HEK293 (cell line): ENCODE results near the gene MYLK3.

ENCODE experiments used
- CTCF ChIA-PET: fragments of 350-600 bp; formaldehyde crosslinking; extraction: SDS; loops from one replicate; lab custom pipeline; 2021; ENCODE audit warnings: antibody characterized with exemption; lab: Yijun Ruan, JAX
- POLR2A ChIA-PET: fragments of 300-600 bp; formaldehyde crosslinking; extraction: SDS; loops from one replicate; lab custom pipeline; 2020; ENCODE audit warnings: antibody characterized with exemption, inconsistent platforms; lab: Yijun Ruan, JAX
- H3K27ac ChIP-seq: fragments of 200-500 bp; sonication (Bioruptor generic); 2 replicates; pipeline ENCODE4 v1.5.1; 2014; ENCODE audit warnings: low read depth, low read length, control low read depth, inconsistent platforms; ENCODE audit errors: extremely low read depth
- H3K36me3 ChIP-seq, 2 experiments: fragments of 200-500 bp in 1 of 2; sonication (Bioruptor generic) in 1 of 2; 1 replicate in 1 of 2; 2 replicates in 1 of 2; pipeline ENCODE4 v1.5.1; 2014 to 2017; ENCODE audit warnings: inconsistent platforms in 2 of 2, low read length in 2 of 2; ENCODE audit not compliant: control insufficient read depth in 2 of 2, insufficient read depth in 1 of 2
- H3K4me1 ChIP-seq: fragments of 200-500 bp; sonication (Bioruptor generic); 2 replicates; pipeline ENCODE4 v1.5.1; 2014; ENCODE audit warnings: mild to moderate bottlenecking, low read length, inconsistent platforms; ENCODE audit not compliant: control insufficient read depth, insufficient read depth
- H3K4me3 ChIP-seq: 2 replicates; pipeline ENCODE4 v1.5.1; 2011; ENCODE audit warnings: low read depth, mild to moderate bottlenecking, control low read depth, low read length, moderate library complexity
- H3K9me3 ChIP-seq: fragments of 200-500 bp; sonication (Bioruptor generic); 2 replicates; pipeline ENCODE4 v1.5.1; 2014; ENCODE audit warnings: low read depth, low read length, inconsistent platforms; ENCODE audit not compliant: control insufficient read depth, insufficient read depth
- KLF16 ChIP-seq: fragments of 450-650 bp; formaldehyde crosslinking; IDR thresholded peaks from 2 replicates; pipeline ENCODE4 v1.5.1; 2017; ENCODE audit warnings: missing biosample characterization, missing genetic modification characterization
- SCRT2 ChIP-seq: fragments of 450-650 bp; formaldehyde crosslinking; IDR thresholded peaks from 2 replicates; pipeline ENCODE4 v1.5.1; 2016; ENCODE audit warnings: missing biosample characterization, missing genetic modification characterization
- SETDB1 ChIP-seq: IDR thresholded peaks from one replicate; pipeline ENCODE4 v1.6.1; 2017; ENCODE audit warnings: mild to moderate bottlenecking, low read length, moderate library complexity, mixed read lengths; ENCODE audit not compliant: insufficient read length
- WT1 ChIP-seq: fragments of 450-650 bp; formaldehyde crosslinking; IDR thresholded peaks from 2 replicates; pipeline ENCODE4 v1.5.1; 2016; ENCODE audit warnings: missing biosample characterization, missing genetic modification characterization
- ZIC2 ChIP-seq: fragments of 450-650 bp; formaldehyde crosslinking; IDR thresholded peaks from 2 replicates; pipeline ENCODE4 v1.5.1; 2016; ENCODE audit warnings: missing biosample characterization, missing genetic modification characterization
- ZNF114 ChIP-seq: fragments of 450-650 bp; formaldehyde crosslinking; IDR thresholded peaks from 2 replicates; pipeline ENCODE4 v1.5.0; 2017; ENCODE audit warnings: missing biosample characterization, missing genetic modification characterization
- ZNF169 ChIP-seq: fragments of 450-650 bp; formaldehyde crosslinking; IDR thresholded peaks from 2 replicates; pipeline ENCODE4 v1.5.1; 2016; ENCODE audit warnings: missing biosample characterization, missing genetic modification characterization
- ZNF19 ChIP-seq: fragments of 450-650 bp; formaldehyde crosslinking; IDR thresholded peaks from 2 replicates; pipeline ENCODE4; 2016; ENCODE audit warnings: missing biosample characterization, missing genetic modification characterization, low read depth
- ZNF239 ChIP-seq: fragments of 450-650 bp; formaldehyde crosslinking; IDR thresholded peaks from 2 replicates; pipeline ENCODE4 v1.5.1; 2016; ENCODE audit warnings: missing biosample characterization, missing genetic modification characterization
- ZNF341 ChIP-seq: fragments of 450-650 bp; formaldehyde crosslinking; IDR thresholded peaks from 2 replicates; pipeline ENCODE4; 2016; ENCODE audit warnings: low read depth, missing biosample characterization, missing genetic modification characterization
- ZNF37A ChIP-seq: fragments of 450-650 bp; IDR thresholded peaks from 2 replicates; pipeline ENCODE4 v1.5.1; 2018; ENCODE audit warnings: missing biosample characterization, missing genetic modification characterization
- ZNF530 ChIP-seq: fragments of 450-650 bp; formaldehyde crosslinking; IDR thresholded peaks from 2 replicates; pipeline ENCODE4 v1.5.1; 2016; ENCODE audit warnings: low read depth, missing biosample characterization, missing genetic modification characterization
- ZNF596 ChIP-seq: fragments of 450-650 bp; IDR thresholded peaks from 2 replicates; pipeline ENCODE4 v1.5.0; 2018; ENCODE audit warnings: missing biosample characterization, mild to moderate bottlenecking, missing genetic modification characterization, moderate library complexity
- ZNF629 ChIP-seq: fragments of 450-650 bp; formaldehyde crosslinking; IDR thresholded peaks from 2 replicates; pipeline ENCODE4 v1.5.1; 2017; ENCODE audit warnings: missing biosample characterization, missing genetic modification characterization
- ZNF707 ChIP-seq: fragments of 450-650 bp; formaldehyde crosslinking; IDR thresholded peaks from 2 replicates; pipeline ENCODE4 v1.5.1; 2016; ENCODE audit warnings: missing biosample characterization, missing genetic modification characterization
- ZNF785 ChIP-seq: fragments of 450-650 bp; formaldehyde crosslinking; IDR thresholded peaks from 2 replicates; pipeline ENCODE4 v1.5.1; 2016; ENCODE audit warnings: missing biosample characterization, missing genetic modification characterization
- ZSCAN16 ChIP-seq: fragments of 450-650 bp; formaldehyde crosslinking; IDR thresholded peaks from 2 replicates; pipeline ENCODE4 v1.5.1; 2016; ENCODE audit warnings: missing biosample characterization, missing genetic modification characterization
- TF ChIP-seq, protein P1 (sequence below): fragments of 450-650 bp; formaldehyde crosslinking; IDR thresholded peaks from 2 replicates; pipeline ENCODE4 v1.5.1; 2016; ENCODE audit warnings: missing biosample characterization, missing genetic modification characterization
- TF ChIP-seq, protein P2 (sequence below): IDR thresholded peaks from 2 replicates; pipeline ENCODE4 v1.6.1; 2011; ENCODE audit warnings: mild to moderate bottlenecking, low read depth, low read length, borderline replicate concordance

The MYLK3 gene

DNA sequence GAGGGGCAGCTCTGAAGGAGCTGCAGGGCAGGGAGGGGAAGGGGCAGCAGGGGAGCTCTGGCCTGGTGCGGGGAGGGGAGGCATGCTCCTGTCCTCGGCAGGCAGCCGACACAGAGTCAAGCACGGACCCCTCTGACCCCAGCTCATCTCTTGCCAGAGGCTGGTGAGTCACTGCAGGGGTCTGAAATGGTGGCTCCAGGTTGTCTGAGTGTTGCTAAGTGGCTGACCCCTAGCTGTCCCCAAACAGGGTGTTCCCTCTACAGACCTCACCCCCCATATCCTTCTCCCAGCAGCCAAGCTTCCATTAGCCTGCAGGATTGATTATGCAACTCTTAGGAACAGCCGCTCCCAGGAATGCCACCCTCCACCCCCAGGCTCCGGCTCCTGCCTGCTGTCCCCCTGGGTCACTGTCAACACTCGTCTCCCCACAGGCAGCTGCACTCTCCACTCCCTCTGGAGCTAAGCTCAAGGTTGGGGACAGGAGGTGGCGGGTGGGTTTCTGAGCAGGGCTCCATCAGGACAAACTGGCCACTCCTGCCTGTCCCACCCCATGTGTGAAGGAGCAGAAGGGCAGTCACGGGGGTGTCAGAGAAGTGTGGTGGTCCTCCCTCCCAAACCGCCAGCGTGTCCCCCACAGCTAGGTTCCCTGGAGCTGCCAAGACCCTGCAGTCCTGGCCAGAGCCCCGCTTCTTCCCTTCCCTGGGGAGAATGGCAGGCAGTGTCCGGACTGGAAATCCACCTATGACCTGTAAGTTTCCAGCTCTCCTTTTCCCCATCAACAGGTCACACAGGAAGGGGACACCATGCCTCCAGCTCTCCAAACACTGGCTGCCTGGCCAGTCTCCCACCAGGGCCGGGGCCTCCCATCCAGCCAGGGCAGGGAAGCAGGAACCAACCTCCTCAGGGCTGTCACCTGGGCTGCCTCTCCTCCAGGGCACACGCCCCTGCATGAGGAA is 1.0 kb downstream of the MYLK3 start:
- H3K4me3 ChIP-seq: no peak overlapping the region
- no peaks in the 10 kb centered on the region for H3K4me1 ChIP-seq
- POLR2A ChIA-PET: interaction anchor here (1.5 kb wide), 1 partner anchor 51 kb away, joined by 3 read pairs; no protein-coding TSS in a partner anchor
- no peaks in the 10 kb centered on the region for H3K9me3 ChIP-seq
- TF ChIP-seq SCRT2 (tag by site-specific recombination): 0 out of 2 replicates have a peak, but pooled peaks have one; percentile 12
- peak; percentile 72 for TF ChIP-seq ZNF341 (tag by site-specific recombination)
- TF ChIP-seq, protein P1, sequence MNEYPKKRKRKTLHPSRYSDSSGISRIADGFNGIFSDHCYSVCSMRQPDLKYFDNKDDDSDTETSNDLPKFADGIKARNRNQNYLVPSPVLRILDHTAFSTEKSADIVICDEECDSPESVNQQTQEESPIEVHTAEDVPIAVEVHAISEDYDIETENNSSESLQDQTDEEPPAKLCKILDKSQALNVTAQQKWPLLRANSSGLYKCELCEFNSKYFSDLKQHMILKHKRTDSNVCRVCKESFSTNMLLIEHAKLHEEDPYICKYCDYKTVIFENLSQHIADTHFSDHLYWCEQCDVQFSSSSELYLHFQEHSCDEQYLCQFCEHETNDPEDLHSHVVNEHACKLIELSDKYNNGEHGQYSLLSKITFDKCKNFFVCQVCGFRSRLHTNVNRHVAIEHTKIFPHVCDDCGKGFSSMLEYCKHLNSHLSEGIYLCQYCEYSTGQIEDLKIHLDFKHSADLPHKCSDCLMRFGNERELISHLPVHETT (tag by site-specific recombination): no peak
- peak; percentile 49; the same call in 1 of the 2 replicates for TF ChIP-seq ZIC2 (tag by site-specific recombination)
- TF ChIP-seq, all 188 proteins: peak for 3
- Histone ChIP-seq H3K36me3 (no peaks in the 10 kb centered on the region), H3K27ac (no peak overlapping the region)
- CTCF ChIA-PET: no interaction called here

DNA sequence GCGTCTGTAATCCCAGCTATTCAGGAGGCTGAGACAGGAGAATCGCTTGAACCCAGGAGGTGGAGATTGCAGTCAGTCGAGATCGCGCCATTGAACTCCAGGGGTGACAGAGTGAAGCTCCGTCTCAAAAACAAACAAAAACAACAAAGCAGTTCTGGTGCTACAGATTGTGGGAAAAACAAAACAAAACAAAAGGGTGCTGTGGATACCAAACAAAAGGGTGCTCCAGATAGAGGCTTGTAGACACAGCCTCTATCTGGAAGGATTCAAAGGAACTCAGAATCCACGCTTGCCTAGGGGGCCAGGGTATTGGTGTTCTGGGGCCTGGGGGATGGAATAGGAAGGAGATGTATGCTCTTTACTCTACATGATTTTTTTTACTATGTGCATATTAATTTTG is 2.5 kb downstream of the MYLK3 start:
- Histone ChIP-seq H3K9me3 (no peaks in the 10 kb centered on the region), H3K4me3 (no peak overlapping the region), H3K4me1 (no peaks in the 10 kb centered on the region), H3K27ac (no peak overlapping the region), H3K36me3 (no peaks in the 10 kb centered on the region)
- no peak for TF ChIP-seq ZSCAN16 (tag by site-specific recombination)
- no peak for TF ChIP-seq WT1
- ChIA-PET CTCF (interaction anchor here (0.6 kb wide), 1 partner anchor 84 kb away, joined by 3 read pairs; no protein-coding TSS in a partner anchor), POLR2A (no interaction called here)

DNA sequence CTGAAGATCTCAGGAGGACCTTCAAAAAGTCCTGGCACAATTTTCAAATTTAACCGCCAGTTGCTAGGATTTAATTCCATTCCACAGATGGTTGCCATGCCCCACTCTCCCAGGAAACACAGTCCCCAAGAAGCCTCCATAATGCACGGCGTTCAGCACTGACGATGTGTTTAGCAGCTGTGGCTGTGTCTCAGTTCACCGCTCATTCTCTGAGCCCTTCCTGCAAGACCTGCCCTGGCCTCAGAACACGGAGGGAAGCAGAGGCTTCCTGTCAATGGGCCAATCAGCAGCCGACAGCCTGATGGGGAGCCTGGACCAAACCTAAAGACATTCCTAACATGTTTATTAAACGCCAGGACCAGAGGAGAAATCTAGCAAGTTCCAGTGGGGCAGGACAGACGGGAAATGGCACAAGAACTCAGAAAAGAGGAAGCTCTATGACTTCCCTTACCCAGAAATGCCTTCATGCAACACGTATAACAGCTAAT is 4.9 kb downstream of the MYLK3 start:
- TF ChIP-seq SETDB1: no peak
- no peak for TF ChIP-seq ZNF19 (tag by site-specific recombination)
- TF ChIP-seq ZNF239 (tag by site-specific recombination): no peak
- TF ChIP-seq, protein P2, sequence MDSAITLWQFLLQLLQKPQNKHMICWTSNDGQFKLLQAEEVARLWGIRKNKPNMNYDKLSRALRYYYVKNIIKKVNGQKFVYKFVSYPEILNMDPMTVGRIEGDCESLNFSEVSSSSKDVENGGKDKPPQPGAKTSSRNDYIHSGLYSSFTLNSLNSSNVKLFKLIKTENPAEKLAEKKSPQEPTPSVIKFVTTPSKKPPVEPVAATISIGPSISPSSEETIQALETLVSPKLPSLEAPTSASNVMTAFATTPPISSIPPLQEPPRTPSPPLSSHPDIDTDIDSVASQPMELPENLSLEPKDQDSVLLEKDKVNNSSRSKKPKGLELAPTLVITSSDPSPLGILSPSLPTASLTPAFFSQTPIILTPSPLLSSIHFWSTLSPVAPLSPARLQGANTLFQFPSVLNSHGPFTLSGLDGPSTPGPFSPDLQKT: no peak
- TF ChIP-seq ZNF596 (tag by site-specific recombination): no peak
- TF ChIP-seq ZNF530 (tag by site-specific recombination): no peak
- TF ChIP-seq ZNF785 (tag by site-specific recombination): no peak
- TF ChIP-seq ZIC2 (tag by site-specific recombination): no peak
- TF ChIP-seq KLF16 (tag by site-specific recombination): no peak
- no peak for TF ChIP-seq ZNF37A (tag by site-specific recombination)
- no peak for TF ChIP-seq ZNF629 (tag by site-specific recombination)
- no peak for TF ChIP-seq ZNF169 (tag by site-specific recombination)
- TF ChIP-seq ZNF707 (tag by site-specific recombination): no peak
- TF ChIP-seq ZNF114 (tag by site-specific recombination): no peak
- Histone ChIP-seq H3K36me3 (no peaks in the 10 kb centered on the region), H3K27ac (no peak overlapping the region), H3K4me3 (no peak overlapping the region), H3K9me3 (no peaks in the 10 kb centered on the region), H3K4me1 (no peaks in the 10 kb centered on the region)
- POLR2A ChIA-PET: no interaction called here
- CTCF ChIA-PET: interaction anchor here (0.6 to 0.7 kb wide), 3 partner anchors 12 to 53 kb away, joined by 3 to 6 read pairs (median 3); no protein-coding TSS in a partner anchor
